ENCODE measurements around the gene S100A6.
"Not testable (repeated sequence)": the region's sequence is repeated elsewhere in the genome, so short reads cannot be mapped to it uniquely, and the experiment has no call there.

The S100A6 gene

DNA sequence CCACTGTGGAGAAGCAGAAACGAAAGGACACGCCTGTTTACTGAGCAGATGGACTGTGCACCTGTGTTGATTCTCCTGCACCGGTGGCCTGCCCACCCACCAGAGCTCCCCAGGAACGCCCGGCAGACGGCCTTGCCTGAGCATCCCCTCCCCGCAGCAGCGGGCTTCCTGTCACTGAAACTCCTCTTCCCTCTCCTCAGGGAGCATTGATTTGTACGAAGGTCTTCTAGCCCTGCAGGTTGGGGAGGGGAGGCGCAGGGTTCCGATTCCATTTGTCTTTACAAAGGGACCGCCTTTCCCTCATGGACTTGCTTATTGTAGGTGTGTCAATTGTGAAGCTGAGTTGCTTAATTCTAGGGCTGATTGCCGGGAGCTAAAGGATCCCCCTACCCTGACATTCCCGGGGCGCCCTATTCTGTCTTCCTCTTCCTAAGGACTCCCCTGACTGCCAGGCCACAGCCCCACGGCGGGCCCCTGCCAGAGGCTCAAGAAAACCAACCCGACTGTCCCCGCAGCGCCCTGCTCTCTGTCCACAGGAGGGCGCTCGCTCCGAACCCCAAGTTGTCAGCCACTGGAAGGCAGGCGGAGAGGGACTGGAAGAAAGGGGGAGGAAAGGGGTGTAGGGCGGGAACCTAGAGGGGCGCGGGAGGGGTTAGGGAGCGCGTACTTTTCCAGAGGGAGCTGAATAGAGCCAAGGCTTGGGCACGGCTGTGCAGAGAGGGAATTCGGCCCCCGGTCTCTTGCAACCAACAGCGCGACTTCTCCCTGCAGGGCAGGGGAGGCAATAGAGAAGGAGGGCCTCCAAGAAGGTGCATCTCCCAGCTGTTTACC, 2.8 kb downstream of the S100A6 start:
- peak in 48 of 51 donors; percentile 20 to 83 (median 66) for DNase-seq

- no peak for DNase-seq
Observed at GRCh38 chr1:153532181-153532580, 3.6 kb downstream of the S100A6 start.

GRCh38 chr1:153531638-153532037, 4.2 kb downstream of the S100A6 start:
- no peak for DNase-seq

DNA sequence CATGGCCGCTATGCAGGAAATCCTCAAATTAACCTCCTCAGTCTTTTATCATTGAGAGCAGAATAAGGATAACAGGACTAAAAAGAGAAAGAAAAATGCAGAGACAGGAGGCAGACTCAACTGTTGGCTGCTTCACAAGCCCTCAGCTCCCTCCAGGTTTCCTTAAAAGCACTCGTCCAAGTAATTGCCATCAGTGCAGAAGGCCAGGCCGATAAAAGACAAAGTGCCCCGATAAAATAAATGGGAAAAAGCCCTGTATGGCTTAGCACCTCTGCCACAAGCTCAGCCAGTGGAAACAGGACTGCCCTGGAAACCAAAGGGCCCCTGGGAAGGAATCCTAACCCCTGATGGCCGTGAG, 8.1 kb downstream of the S100A6 start:
- no peak for DNase-seq

- DNase-seq, result no peak
Observed at GRCh38 chr1:153527023-153527682, 8.6 kb downstream of the S100A6 start.

GRCh38 chr1:153526132-153526543, 9.7 kb downstream of the S100A6 start:
- DNase-seq, result no peak

DNA sequence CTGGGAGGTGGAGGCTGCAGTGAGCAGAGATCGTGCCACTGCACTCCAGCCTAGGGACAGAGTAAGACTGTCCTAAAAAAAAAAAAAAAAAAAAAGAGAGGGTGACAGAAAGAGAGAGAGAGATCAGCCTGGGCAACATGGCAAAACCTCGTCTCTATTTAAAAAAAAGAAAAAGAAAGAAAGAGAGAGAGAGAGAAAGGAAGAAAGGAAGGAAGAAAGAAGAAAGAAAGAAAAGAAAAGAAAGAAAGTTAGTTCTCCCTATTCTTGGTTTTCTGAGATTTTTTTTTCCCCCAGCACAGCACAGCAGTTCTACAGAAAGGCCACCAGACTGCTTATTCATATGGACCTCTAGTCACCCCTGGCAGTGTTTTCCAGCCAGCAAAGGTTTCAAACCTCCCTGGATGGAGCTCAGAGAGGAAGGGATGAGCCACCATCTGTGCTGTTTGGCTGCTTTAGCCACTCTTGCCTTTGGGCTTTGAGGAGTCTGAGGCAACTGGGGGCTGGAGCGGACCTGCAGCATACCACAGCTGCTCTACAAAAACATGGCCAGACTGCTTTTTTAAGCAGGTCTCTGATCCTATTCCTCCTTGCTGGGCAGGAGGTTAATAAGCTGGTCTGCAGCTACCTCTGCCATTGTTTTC, 10.6 kb downstream of the S100A6 start:
- no peak for DNase-seq

- not testable (repeated sequence) for DNase-seq
Observed at GRCh38 chr1:153522353-153523048, 13.3 kb downstream of the S100A6 start.

DNA sequence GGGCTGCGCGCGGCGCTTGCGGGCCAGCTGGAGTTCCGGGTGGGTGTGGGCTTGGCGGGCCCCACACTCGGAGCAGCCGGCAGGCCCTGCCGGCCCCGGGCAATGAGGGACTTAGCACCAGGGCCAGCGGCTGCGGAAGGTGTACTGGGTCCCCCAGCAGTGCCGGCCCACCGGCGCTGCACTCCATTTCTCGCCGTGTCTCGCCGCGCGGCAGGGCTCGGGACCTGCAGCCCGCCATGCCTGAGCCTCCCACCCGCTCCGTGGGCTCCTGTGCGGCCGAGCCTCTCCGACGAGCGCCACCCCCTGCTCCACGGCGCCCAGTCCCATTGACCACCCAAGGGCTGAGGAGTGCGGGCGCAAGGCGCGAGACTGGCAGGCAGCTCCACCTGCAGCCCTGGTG, 14.0 kb downstream of the S100A6 start:
- not testable (repeated sequence) for DNase-seq

- no peak for DNase-seq
Observed at GRCh38 chr1:153520818-153521476, 14.8 kb downstream of the S100A6 start.

DNA sequence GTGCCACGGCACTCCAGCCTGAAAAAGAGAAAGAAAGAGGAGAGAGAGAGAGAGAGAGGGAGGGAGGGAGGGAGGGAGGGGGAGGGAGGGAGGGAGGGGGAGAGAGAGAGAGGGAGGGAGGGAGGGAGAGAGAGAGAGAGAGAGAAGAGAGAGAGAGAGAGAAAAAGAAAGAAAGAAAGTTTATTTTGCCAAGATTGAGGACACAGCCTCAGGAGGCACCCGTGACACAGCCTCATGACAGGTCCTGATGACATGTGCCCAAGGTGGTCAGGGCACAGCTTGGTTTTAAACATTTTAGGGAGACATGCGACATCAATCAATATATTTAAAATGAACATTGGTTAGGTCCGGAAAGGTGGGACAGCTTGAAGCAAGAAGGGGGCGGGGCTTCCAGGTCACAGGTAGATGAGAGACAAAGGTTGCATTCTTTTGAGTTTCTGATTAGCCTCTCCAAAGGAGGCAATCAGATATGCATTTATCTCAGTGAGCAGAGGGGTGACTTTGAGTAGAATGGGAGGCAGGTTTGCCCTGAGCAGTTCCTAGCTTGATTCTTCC, 15.6 kb downstream of the S100A6 start:
- DNase-seq, result not testable (repeated sequence)

DNA sequence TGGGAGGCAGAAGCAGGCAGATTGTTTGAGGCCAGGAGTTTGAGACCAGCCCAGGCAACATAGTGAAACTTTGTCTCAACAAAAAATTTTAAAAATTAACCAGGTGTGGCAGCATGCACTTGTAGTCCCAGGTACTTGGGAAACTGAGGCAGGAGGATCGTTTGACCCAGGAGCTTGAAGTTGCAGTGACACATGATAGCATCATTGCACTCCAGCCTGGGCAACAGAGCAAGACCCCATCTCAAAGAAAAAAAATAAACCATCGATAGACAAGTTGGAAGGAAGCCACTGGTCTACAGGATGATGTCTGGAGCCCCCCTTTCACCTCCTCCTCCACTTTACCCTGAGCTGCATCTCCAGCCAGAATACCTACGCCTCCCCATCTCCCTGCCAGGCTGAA, 16.5 kb downstream of the S100A6 start:
- DNase-seq, result no peak

- no peak for DNase-seq
Observed at GRCh38 chr1:153515504-153516394, 20.0 kb downstream of the S100A6 start.

- no peak for DNase-seq
Observed at GRCh38 chr1:153513666-153514065, 22.1 kb downstream of the S100A6 start.

- DNase-seq, result peak in 5 of 51 donors; percentile 3 to 17 (median 14)
Observed at GRCh38 chr1:153513023-153513422, 22.8 kb downstream of the S100A6 start.

- DNase-seq, result peak in 47 of 51 donors; percentile 7 to 78 (median 46)
Observed at GRCh38 chr1:153510984-153511410, 24.8 kb downstream of the S100A6 start.

DNA sequence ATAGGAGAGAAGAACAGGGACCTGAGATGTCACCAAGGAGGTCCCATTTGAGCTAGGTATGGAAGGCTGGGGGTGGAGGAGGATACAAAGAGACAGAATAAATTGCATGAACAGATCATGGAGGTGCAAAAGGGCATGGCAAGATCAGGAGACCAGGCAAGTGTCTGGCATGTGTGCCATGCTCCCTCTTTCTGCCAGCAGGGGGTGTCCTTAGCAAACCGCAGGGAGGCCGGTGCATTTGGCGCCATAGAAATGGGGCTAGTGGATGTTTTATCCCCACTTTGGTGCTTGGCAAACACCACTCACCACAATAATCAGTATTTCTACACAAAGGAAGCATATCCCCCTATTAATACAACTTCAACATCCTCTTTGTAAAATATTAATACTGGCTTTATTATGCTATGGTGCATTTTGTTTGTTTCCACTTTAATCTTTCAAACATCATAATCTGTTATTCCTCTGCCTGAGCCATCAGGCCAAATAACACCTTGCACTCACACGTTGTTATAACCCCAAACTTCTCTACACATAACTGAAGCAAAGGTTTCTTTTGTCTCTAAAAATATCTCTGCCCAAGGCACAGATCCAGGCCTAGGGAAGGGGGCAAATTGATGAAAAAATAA, 25.9 kb downstream of the S100A6 start:
- peak in 4 of 51 donors; percentile 3 to 25 (median 20) for DNase-seq

DNA sequence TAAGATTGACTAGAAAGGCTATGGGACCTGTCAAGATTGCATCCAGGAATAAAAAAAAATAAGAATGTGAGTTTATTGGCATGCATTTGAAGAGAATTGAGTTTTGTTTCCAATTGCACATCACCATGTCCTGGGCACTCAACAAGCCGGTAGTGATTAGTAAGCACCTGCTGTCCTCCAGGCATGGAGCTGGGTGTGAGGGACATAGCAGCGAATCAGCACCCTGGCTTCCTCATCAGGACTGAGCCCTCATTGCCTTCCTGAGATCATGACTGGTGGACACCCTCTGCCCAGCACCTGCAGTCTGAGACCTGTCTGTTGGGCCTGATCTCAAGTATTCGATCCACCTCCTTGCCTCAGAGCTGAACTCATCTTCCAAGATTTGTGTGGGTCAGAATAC, 26.8 kb downstream of the S100A6 start:
- DNase-seq, result no peak

DNA sequence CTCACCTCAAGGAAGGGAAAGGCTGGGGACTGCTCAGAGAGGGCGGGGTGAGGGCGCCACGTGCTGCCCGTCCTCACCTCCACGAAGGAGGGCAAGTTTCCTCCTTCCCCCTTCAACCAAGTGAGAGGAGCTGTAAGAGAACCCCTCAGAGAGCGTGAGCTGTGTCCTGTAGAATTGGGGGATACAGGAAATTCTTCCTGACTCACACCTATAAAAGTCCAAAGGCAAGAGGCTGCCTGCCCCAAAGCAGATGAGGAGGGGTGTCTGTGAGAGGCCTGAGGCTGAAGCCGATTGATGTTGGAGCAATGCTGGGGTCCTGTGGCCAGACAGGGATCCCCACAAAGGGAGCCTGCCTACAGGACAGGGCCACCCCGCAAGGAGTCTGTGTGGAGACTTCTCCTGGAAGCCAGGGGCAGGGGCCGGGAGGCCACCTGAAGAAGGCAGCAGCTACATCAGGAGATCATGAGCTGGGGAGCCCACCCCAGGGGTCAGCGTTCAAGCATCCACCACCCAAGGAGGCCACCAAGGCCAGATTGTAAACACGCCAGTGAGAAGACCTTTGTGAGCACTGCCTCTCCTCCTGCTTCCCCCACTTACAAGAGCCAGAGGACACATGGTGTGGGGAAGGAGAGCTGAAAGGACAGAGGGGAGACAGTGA, 27.7 kb downstream of the S100A6 start:
- DNase-seq, result no peak
